Endothelial cell of umbilical vein (primary cell): ENCODE data around the gene ST6GALNAC3. TPM values are rescaled to one million over a fixed set of nuclear protein-coding genes. Genes with fewer than 3 reads are reported as not detected.

ENCODE experiments used
- BruUV-seq: library from RNA; stranded (reverse); fragments of 400-500 nt; replicated peaks from 2 replicates; lab custom pipeline; 2021; lab: Mats Ljungman, UMichigan
- CTCF ChIA-PET: fragments of 300-600, 350-600 bp; sonication (Branson Sonifier 250); formaldehyde crosslinking; loops from one replicate; lab custom pipeline; 2021; ENCODE audit warnings: antibody characterized with exemption, inconsistent platforms; lab: Charles Lee
- POLR2A ChIA-PET: fragments of 300-600, 350-600 bp; sonication (Branson Sonifier 250); formaldehyde crosslinking; loops from one replicate; lab custom pipeline; 2021; ENCODE audit warnings: antibody characterized with exemption, inconsistent platforms; lab: Charles Lee
- DNase-seq: peaks from one replicate; pipeline ENCODE4 v3.0.0-alpha.2; 2011; ENCODE audit warnings: low read depth, low spot score
- FAIRE-seq: peaks from 2 replicates; lab custom pipeline; 2011; peaks lifted over from hg19 to GRCh38; lab: Jason Lieb, UNC
- H2AFZ ChIP-seq: 2 replicates; pipeline ENCODE4 v1.6.0; 2012; ENCODE audit warnings: low read depth, low read length, control low read depth, inconsistent platforms
- H3K27ac ChIP-seq: 2 replicates; pipeline ENCODE4 v1.5.1; 2011; ENCODE audit warnings: low read depth, mild to moderate bottlenecking, control low read depth, low read length, moderate library complexity; ENCODE audit not compliant: insufficient read depth
- H3K27me3 ChIP-seq, 2 experiments: 2 replicates each; pipeline versions ENCODE4 v1.6.0 to v1.6.1; 2011; ENCODE audit warnings: low read length in 2 of 2, mixed read lengths in 1 of 2; ENCODE audit not compliant: control insufficient read depth in 2 of 2, insufficient read depth in 2 of 2
- H3K36me3 ChIP-seq, 2 experiments: 2 replicates in 1 of 2; 3 replicates in 1 of 2; pipeline ENCODE4 v1.5.1; 2011; ENCODE audit warnings: low read length in 2 of 2, mild to moderate bottlenecking in 1 of 2, moderate library complexity in 1 of 2; ENCODE audit not compliant: control insufficient read depth in 2 of 2, insufficient read depth in 2 of 2; ENCODE audit errors: extremely low read depth in 1 of 2
- H3K4me1 ChIP-seq: 3 replicates; pipeline ENCODE4 v1.5.1; 2011; ENCODE audit warnings: mild to moderate bottlenecking, low read length; ENCODE audit not compliant: control insufficient read depth, insufficient read depth; ENCODE audit errors: extremely low read depth
- H3K4me2 ChIP-seq: 2 replicates; pipeline ENCODE4 v1.6.1; 2011; ENCODE audit warnings: low read length, control low read depth, mixed read lengths; ENCODE audit not compliant: insufficient read depth
- H3K4me3 ChIP-seq, 3 experiments: fragments of 200-600 bp in 1 of 3; sonication (generic), shearing (Covaris generic) in 1 of 3; replicated peaks in 1 of 3; 2 replicates each; pipeline ENCODE4 v1.5.1; 2011 to 2016; ENCODE audit warnings: control low read depth in 3 of 3, low read length in 3 of 3, mild to moderate bottlenecking in 2 of 3, inconsistent platforms in 1 of 3, low read depth in 1 of 3, moderate library complexity in 1 of 3; ENCODE audit not compliant: insufficient read depth in 1 of 3
- H3K79me2 ChIP-seq: 2 replicates; pipeline ENCODE4 v1.6.0; 2012; ENCODE audit warnings: low read length, inconsistent platforms; ENCODE audit not compliant: control insufficient read depth, insufficient read depth
- H3K9ac ChIP-seq: replicated peaks from 2 replicates; pipeline ENCODE3; 2011; ENCODE audit warnings: low read length, control low read depth; ENCODE audit not compliant: insufficient read depth; ENCODE audit errors: extremely low read depth
- H3K9me1 ChIP-seq: replicated peaks from 3 replicates; pipeline ENCODE4 v1.6.0; 2011; ENCODE audit warnings: mild to moderate bottlenecking, low read length; ENCODE audit not compliant: control insufficient read depth, insufficient read depth; ENCODE audit errors: extremely low read depth
- H3K9me3 ChIP-seq: replicated peaks from 2 replicates; pipeline ENCODE4 v1.5.1; 2012; ENCODE audit warnings: low read length, inconsistent platforms; ENCODE audit not compliant: control insufficient read depth, insufficient read depth
- H4K20me1 ChIP-seq: replicated peaks from 2 replicates; pipeline ENCODE3; 2011; ENCODE audit warnings: mild to moderate bottlenecking, low read length; ENCODE audit not compliant: control insufficient read depth, insufficient read depth; ENCODE audit errors: extremely low read depth
- CTCF ChIP-seq, 2 donors: IDR thresholded peaks; 1 replicate in 1 of 2; 2 replicates in 1 of 2; pipeline ENCODE4 v1.5.1; 2011; ENCODE audit warnings: low read length in 2 of 2, mild to moderate bottlenecking in 2 of 2, moderate library complexity in 2 of 2, control low read depth in 1 of 2, inconsistent platforms in 1 of 2, low read depth in 1 of 2; ENCODE audit not compliant: insufficient read depth in 1 of 2; ENCODE audit errors: extremely low read depth in 1 of 2
- EZH2 ChIP-seq: IDR thresholded peaks from 2 replicates; pipeline ENCODE4 v1.6.1; 2012; ENCODE audit warnings: borderline replicate concordance, low read depth, mild to moderate bottlenecking, moderate library complexity, low read length, inconsistent platforms; ENCODE audit not compliant: severe bottlenecking
- FOS ChIP-seq: IDR thresholded peaks from 2 replicates; pipeline ENCODE4 v1.6.1; 2011; ENCODE audit warnings: mild to moderate bottlenecking, low read length, moderate library complexity, borderline replicate concordance; ENCODE audit not compliant: insufficient read depth
- GATA2 ChIP-seq: IDR thresholded peaks from 2 replicates; pipeline ENCODE4 v1.7.0; 2011; ENCODE audit warnings: low read depth, mild to moderate bottlenecking, moderate library complexity, mixed read lengths, low read length; ENCODE audit not compliant: insufficient read length, insufficient read depth
- JUN ChIP-seq: IDR thresholded peaks from 2 replicates; pipeline ENCODE4 v1.6.1; 2011; ENCODE audit warnings: borderline replicate concordance, low read depth; ENCODE audit not compliant: insufficient read length, insufficient read depth
- MAX ChIP-seq: IDR thresholded peaks from 2 replicates; pipeline ENCODE4 v1.6.1; 2011; ENCODE audit not compliant: insufficient read depth, insufficient read length
- MYC ChIP-seq: IDR thresholded peaks from one replicate; pipeline ENCODE4 v1.6.1; 2011; ENCODE audit warnings: mild to moderate bottlenecking, low read depth, low read length
- POLR2A ChIP-seq: IDR thresholded peaks from 2 replicates; pipeline ENCODE4 v1.6.1; 2012; ENCODE audit warnings: low read depth, mild to moderate bottlenecking, control low read depth, low read length
- POLR2AphosphoS5 ChIP-seq: IDR thresholded peaks from 2 replicates; pipeline ENCODE4 v1.6.1; 2012; ENCODE audit warnings: low read depth, mild to moderate bottlenecking, control low read depth, low read length, moderate library complexity; ENCODE audit not compliant: insufficient read depth
- dilution Hi-C: fragments of 300-500 bp; cut with MboI; formaldehyde crosslinking; loops from one replicate; pipeline ENCODE4 v1.15.0; 2019; ENCODE audit warnings: low sequenced_read_pairs; ENCODE audit not compliant: extremely low pct_ligation_motif_present
- intact Hi-C: fragments of 100-400 bp; cut with micrococcal nuclease; formaldehyde crosslinking; loops from one replicate; pipeline ENCODE4 v1.10.0; 2022
- polyA plus RNA-seq, 4 experiments: library from polyadenylated mRNA; depleted of rRNA in 3 of 4; stranded (reverse) in 3 of 4; unstranded in 1 of 4; fragments of >200 nt; gene quantifications; 2 replicates each; pipeline versions ENCODE4 v1.2.1 to v1.2.3, GENCODE V29; 2011 to 2012; ENCODE audit warnings: missing spikeins in 1 of 4
- total RNA-seq: library from RNA; stranded (reverse); gene quantifications from 2 replicates; pipeline ENCODE4 v1.2.3, GENCODE V29; 2021

The ST6GALNAC3 gene
- total and polyA plus RNA-seq, 2 donors (not counting 3 experiments of a cell fraction or from before 2014, with no cell fraction given): 7.6 to 48.3 TPM

- Histone ChIP-seq H3K9me1 (no peaks in the 10 kb centered on the region), H3K4me1 (no peaks in the 10 kb centered on the region), H2AFZ (no peak overlapping the region), H3K9ac (no peak overlapping the region), H4K20me1 (no peaks in the 10 kb centered on the region), H3K79me2 (no peaks in the 10 kb centered on the region), H3K27me3 (no peaks in the 10 kb centered on the region), H3K4me3 (no peak overlapping the region), H3K27ac (no peak overlapping the region), H3K36me3 (no peaks in the 10 kb centered on the region), H3K4me2 (no peak overlapping the region), H3K9me3 (no peaks in the 10 kb centered on the region)
- intact Hi-C loops (no loop called here), dilution Hi-C loops (no loop called here)
- TF ChIP-seq JUN: no peak
- no peak for TF ChIP-seq GATA2
- TF ChIP-seq CTCF (IDR thresholded peaks at IDR 0.05; ENCODE audit: extremely low read depth in 1 of 2, insufficient read depth in 1 of 2, low read depth in 1 of 2, low read length in 2 of 2): no peak
- no peak for TF ChIP-seq MYC
- no peak for TF ChIP-seq POLR2A
- TF ChIP-seq MAX: no peak
- no peak for TF ChIP-seq POLR2AphosphoS5
- no peak for TF ChIP-seq EZH2
- no peak for TF ChIP-seq FOS
- FAIRE-seq (no peak), DNase-seq (no peak)
- ChIA-PET CTCF (no interaction called here), POLR2A (no interaction called here)
- no TSS peak for BruUV-seq
Measured at GRCh38 chr1:76554283-76554682, 479.7 kb downstream of the ST6GALNAC3 start.
